ENCODE results near the gene SOX10. TPM values are rescaled to one million over a fixed set of nuclear protein-coding genes. Genes with fewer than 3 reads are reported as not detected.

The SOX10 gene
- total and polyA plus RNA-seq, 7 donors, result 0.10 to 0.36 (median 0.18) TPM; not detected in 2

DNA sequence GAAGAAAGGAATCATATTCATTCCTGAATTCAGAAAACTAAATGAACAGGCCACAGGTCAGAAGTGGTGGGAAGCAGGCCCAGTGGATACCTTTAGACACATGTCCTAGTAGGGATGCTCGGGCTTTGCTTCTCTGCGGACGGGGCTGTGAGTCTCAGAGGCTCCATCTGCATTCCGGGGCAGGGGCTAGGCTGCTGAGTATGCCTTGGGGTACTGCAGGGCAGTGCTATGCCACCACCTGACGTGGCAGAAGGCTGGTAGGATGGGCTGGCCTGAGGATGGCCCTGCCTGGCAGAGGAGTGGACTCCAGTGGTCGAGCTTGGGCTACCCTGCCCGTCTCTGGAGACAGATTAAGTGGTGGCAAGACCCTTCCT is 40.5 kb downstream of the SOX10 start:
- Histone ChIP-seq H3K4me1 (no peaks in the 10 kb centered on the region), H3K36me3 (ENCODE audit: insufficient read depth in 1 of 2, low read depth in 1 of 2) (peaks cover 3 to 37% of the 10 kb centered on the region in 2 donors), H3K27me3 (ENCODE audit: insufficient read depth in 3 of 3, low read length in 2 of 3) (no peaks in the 10 kb centered on the region), H3K27ac (no peak overlapping the region), H3K4me3 (no peak overlapping the region), H3K9me3 (no peaks in the 10 kb centered on the region)
- no peak for DNase-seq
- 92 to 98% (median 95%) methylated on average over 7 of the region's 7 CpGs for WGBS, 3 donors
- TF ChIP-seq, protein P1, sequence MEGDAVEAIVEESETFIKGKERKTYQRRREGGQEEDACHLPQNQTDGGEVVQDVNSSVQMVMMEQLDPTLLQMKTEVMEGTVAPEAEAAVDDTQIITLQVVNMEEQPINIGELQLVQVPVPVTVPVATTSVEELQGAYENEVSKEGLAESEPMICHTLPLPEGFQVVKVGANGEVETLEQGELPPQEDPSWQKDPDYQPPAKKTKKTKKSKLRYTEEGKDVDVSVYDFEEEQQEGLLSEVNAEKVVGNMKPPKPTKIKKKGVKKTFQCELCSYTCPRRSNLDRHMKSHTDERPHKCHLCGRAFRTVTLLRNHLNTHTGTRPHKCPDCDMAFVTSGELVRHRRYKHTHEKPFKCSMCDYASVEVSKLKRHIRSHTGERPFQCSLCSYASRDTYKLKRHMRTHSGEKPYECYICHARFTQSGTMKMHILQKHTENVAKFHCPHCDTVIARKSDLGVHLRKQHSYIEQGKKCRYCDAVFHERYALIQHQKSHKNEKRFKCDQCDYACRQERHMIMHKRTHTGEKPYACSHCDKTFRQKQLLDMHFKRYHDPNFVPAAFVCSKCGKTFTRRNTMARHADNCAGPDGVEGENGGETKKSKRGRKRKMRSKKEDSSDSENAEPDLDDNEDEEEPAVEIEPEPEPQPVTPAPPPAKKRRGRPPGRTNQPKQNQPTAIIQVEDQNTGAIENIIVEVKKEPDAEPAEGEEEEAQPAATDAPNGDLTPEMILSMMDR (IDR thresholded peaks at IDR 0.05), result no peak
- ATAC-seq, result no peak
- intact Hi-C loops (cut with DNase I), result no loop called here

DNA sequence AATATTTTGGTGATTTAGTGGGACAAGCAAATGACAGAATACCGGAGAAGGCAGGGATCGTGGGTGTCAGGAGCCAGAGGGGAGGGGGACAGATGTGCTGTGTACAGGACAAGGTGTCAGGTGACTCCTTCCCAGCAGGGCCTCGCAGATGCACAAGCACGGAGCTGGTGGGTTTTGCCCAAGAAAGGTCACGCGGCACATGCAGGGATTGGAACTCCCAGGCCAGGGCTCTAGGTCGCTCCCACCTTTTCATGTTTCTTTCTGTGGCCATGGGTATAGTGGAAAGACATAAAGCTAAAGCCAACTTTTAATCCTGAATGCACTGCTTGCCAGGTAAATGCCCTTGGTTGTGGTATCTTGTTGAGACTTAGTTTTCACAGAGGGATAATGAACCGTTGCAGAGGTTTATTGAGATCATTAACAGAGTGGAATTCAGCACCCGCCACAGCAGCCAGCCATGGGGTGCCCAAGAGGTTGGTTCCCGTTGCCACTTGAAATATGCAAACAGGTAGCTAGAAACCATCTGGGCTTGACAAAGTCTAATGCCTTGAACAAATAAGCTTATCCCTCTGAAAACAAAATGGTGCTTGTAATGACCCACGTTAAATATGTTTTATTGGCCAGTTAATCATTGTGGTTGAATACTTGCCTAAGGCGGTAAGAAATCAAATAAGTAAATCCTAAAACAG is 41.1 kb downstream of the SOX10 start:
- intact Hi-C loops (cut with DNase I), result no loop called here
- H3K27ac ChIP-seq, result no peak overlapping the region
- no peaks in the 10 kb centered on the region for H3K27me3 ChIP-seq (ENCODE audit: insufficient read depth in 3 of 3, low read length in 2 of 3)
- H3K4me1 ChIP-seq, result no peaks in the 10 kb centered on the region
- H3K9me3 ChIP-seq, result no peaks in the 10 kb centered on the region
- no peak for DNase-seq
- 76 to 84% (median 83%) methylated on average over 12 of the region's 12 CpGs for WGBS, 3 donors
- peaks cover 3 to 41% of the 10 kb centered on the region in 2 donors for H3K36me3 ChIP-seq (ENCODE audit: insufficient read depth in 1 of 2, low read depth in 1 of 2)
- H3K4me3 ChIP-seq, result no peak overlapping the region
- TF ChIP-seq, protein P1 (IDR thresholded peaks at IDR 0.05), result no peak
- ATAC-seq, result no peak

DNA sequence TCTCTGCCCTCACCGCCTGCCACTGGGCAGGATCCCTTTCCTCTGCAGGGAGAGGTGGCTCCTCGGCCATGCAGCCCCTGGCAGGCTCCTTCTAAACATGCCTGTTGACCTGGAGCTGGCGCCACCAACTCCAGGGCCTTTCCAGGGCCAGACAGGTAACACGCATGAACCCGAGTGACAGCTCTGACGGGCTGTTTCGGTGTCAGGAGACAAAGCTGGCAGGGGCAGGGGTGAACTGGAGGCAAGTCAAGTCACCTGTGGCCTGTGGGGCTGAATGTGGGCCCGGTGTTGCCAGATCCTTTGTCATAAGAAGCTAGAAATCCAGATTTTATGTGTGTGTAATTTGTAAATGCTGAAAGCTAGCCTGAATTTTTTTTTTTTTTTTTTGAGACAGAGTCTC is 42.2 kb downstream of the SOX10 start:
- TF ChIP-seq, protein P1 (IDR thresholded peaks at IDR 0.05), result no peak
- Histone ChIP-seq H3K36me3 (ENCODE audit: insufficient read depth in 1 of 2, low read depth in 1 of 2) (peaks cover 3 to 51% of the 10 kb centered on the region in 2 donors), H3K27me3 (ENCODE audit: insufficient read depth in 3 of 3, low read length in 2 of 3) (no peaks in the 10 kb centered on the region), H3K9me3 (no peaks in the 10 kb centered on the region), H3K27ac (no peak overlapping the region), H3K4me1 (no peaks in the 10 kb centered on the region), H3K4me3 (no peak overlapping the region)
- 92 to 93% (median 93%) methylated on average over 8 of the region's 8 CpGs for WGBS, 3 donors
- intact Hi-C loops (cut with DNase I), result no loop called here
- ATAC-seq, result no peak
- DNase-seq, result no peak

DNA sequence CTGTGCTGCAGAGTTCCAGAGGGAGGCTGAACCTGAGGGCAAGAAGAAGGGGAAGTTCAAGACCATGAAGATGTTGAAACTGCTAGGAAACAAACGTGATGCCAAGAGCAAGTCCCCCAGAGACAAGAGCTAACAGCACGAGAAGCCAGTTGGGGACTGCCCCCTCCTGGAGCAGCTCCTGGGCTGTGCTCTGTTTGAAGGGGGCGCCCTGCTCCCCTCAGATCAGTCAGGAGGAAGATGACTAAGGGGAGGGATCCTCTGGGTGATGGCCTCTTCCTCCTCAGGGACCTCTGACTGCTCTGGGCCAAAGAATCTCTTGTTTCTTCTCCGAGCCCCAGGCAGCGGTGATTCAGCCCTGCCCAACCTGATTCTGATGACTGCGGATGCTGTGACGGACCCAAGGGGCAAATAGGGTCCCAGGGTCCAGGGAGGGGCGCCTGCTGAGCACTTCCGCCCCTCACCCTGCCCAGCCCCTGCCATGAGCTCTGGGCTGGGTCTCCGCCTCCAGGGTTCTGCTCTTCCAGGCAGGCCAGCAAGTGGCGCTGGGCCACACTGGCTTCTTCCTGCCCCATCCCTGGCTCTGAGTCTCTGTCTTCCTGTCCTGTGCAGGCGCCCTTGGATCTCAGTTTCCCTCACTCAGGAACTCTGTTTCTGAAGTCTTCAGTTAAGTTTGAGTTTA is 43.5 kb downstream of the SOX10 start:
- peaks cover 3 to 57% of the 10 kb centered on the region in 2 donors for H3K36me3 ChIP-seq (ENCODE audit: insufficient read depth in 1 of 2, low read depth in 1 of 2)
- no peak for ATAC-seq

More for the DNA sequence above, 43.5 kb downstream of the SOX10 start:
- Histone ChIP-seq H3K4me3 (no peak overlapping the region), H3K4me1 (no peaks in the 10 kb centered on the region), H3K27me3 (ENCODE audit: insufficient read depth in 3 of 3, low read length in 2 of 3) (no peaks in the 10 kb centered on the region), H3K27ac (no peak overlapping the region), H3K9me3 (no peaks in the 10 kb centered on the region)
- TF ChIP-seq, protein P1 (IDR thresholded peaks at IDR 0.05), result no peak
- 74 to 80% (median 79%) methylated on average over 11 to 12 of the region's 12 CpGs for WGBS, 3 donors
- DNase-seq, result no peak
- intact Hi-C loops (cut with DNase I), result no loop called here
